ENCODE data around the gene CHDH.

Gene CHDH

DNA sequence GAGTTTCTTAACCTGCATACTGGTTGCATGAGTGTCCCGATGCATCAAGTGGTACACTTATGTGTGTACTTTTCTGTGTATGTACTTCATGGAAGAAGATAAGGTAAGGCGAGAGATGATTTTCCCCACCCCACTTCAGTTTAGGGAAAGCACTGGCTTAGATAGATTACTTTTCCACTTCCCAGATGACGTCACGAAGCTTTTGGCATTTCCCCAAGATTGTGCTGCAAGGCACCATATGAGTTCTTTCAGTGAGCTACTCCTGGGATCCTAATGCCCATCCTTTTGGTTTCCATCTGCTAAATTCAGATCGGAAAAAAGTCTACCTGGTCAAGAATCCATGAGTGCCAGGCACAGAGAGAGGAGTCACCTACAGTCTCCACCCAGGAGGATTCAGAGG is 4.7 kb upstream of the CHDH start:
- DNase-seq = no peak

- no peak for DNase-seq
These were observed 3.7 kb upstream of the CHDH start for GRCh38 chr3:53849916-53850315.

GRCh38 chr3:53846851-53847155 is 584 bp upstream of the CHDH start:
- DNase-seq = no peak

DNA sequence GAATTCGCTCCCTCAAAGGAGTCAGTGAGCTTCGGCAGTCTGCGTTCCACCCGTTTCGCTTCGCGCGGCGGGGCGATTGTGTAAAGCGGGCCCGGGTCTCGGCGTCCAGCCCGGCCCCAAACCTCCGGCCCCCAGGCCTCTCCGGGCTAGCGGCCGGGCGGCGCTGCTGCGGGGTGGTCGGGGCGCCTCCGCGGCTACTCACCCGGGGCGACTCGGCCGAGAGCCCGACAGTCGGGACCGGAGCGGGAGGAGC is 412 bp downstream of the CHDH start:
- DNase-seq = no peak

- peak; percentile 33 for DNase-seq
These were observed 927 bp downstream of the CHDH start for GRCh38 chr3:53845103-53845880.

DNA sequence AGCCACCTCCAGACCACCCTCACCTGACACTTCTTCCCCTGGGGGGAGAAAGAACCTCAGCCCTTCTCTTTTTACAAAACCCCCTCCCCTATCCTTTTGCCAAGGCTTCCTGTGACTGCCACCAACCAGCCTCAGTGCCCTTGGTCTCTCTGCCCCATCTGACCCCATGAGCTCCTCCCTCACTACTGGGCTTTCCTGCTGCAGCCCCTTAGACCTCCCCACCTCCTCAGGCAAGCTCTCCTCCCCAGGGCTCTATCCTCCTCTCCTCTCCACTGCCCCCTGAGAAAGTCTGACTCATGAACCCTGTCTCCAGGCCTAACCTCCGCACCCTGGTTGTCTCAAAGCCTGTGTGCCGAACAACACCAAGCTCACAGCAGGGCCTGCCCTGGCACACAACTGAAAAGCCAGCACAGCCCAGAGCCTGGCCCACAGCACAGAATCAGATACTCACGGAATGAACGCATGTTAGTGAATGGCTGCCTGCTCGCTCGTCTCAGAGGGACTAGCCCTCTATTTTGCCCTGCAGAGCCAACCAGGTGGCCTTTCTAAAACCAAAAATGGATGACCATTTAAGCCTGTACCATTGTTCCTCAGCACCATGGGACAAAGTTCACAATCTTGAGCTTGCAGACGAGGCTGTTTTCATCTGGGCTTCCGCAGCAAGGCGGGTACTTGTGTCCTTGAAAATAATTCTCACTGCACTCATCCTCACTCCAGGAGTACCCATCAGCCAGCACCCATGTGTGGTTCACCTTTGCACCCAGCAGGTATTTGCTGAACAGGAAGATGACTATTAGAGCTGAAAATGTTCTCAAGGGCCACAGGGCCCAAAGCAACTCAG is 1.7 kb downstream of the CHDH start:
- peak; percentile 43 for DNase-seq

DNA sequence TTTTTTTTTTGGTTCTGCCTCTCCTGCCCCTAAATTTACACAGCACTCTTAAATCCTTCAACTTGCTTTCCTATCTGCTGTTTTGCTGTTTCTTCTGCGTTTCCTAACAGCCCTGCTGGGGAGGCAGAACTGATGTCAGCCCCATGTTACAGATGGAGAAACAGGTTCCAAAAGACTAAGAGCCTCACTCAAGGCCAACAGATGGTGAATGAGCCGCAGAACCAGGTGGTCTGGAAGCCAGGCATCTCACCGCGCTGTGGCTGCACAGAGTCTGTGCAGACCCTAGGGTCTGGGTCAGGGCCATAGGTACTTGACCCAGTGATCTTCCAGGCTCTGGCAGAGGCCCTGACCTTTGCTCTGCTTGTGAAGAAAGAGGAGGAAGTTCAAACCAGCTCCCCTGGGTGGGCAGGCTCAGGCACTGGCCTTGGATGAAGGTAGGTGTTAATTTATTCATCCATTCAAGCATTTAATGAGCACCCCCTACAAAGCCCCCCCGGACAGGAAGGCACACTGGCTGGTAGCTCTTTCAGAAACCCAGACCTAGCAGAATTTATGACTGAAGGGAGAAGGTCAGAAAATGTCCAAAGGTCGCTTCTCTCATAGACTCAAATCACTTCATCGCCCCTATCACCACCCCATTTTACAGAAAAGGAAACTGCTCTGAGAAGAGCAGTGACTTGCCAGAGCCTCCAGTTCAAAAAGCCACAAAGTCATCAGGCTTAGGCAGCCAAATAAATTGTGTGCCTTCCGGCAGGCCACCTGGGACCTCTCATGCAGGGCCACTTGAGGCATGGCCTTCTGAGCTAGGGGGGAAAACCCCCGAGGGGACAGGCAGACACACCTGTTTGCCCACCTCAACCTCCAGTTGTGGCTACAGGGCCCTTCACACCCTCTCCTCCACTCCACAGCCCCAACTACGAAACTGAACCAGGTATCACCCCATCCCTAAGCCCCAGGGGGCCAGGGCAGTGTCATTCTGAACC is 2.7 kb downstream of the CHDH start:
- DNase-seq = peak; percentile 39

GRCh38 chr3:53842436-53843194 is 3.6 kb downstream of the CHDH start:
- DNase-seq = peak; percentile 95

DNA sequence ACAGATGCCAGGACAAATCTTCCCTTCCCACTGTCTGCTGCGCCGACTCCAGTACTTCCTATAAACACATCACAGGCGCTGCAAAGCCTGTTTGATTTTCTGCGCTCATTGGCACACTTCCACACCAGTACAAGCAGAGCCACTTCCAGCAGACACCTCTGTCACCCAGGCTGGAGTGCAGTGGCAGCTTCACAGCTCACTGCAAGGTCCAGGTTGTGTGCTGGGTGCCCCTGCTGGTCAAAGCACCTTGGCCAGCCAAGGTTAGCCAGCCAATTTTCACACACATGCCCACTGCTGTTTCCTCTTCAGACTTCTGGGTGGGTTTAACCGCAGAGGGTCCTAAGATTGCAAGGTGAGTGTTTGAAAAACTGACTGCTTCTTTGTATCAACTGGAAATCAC is 4.9 kb downstream of the CHDH start:
- DNase-seq = no peak

- DNase-seq = no peak
These were observed 8.9 kb downstream of the CHDH start for GRCh38 chr3:53837331-53837730.

- DNase-seq = no peak
These were observed 9.9 kb downstream of the CHDH start for GRCh38 chr3:53836084-53836872.

DNA sequence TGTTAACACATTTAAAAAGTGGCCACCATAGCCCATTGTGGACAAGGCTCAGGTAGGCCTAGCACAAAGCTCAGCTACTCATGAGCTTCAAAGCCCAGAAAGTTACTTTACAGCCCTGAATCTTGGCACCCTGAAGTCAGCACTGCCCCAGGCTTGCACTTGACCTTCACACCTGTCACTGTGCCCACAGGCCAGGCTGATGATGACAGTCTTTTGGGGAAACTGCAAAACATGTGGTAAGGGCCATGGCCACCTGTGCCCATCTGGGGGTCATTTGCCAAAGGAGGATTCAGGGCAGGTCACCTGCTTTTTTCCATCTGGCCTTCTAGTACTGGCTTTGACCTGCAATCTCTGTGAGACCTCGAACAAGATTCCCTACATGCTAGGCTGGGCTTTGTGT is 11.0 kb downstream of the CHDH start:
- DNase-seq = no peak

- DNase-seq = no peak
These were observed 11.7 kb downstream of the CHDH start for GRCh38 chr3:53834429-53835095.

GRCh38 chr3:53833700-53834099 is 12.5 kb downstream of the CHDH start:
- DNase-seq = no peak

- no peak for DNase-seq
These were observed 13.1 kb downstream of the CHDH start for GRCh38 chr3:53833053-53833645.

- DNase-seq = no peak
These were observed 15.3 kb downstream of the CHDH start for GRCh38 chr3:53830944-53831343.

DNA sequence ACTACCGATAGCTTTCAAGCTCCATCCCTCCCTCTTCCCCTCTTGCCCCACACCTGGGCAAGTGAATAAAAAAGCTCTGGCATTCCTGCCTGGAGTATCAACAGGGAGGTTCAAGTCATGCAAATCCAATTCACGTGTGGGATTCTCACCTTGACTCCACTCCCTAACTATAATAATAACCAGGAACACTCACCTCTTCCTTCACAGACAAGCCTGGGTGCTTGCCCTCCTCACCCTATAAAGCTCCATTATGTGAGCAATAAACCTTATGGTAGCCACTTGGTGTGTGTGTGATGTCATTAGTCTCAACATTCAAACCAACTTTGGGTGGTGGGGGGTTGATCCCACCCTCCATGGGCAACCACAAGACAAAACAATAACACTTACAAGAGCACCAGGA is 16.6 kb downstream of the CHDH start:
- DNase-seq = no peak

DNA sequence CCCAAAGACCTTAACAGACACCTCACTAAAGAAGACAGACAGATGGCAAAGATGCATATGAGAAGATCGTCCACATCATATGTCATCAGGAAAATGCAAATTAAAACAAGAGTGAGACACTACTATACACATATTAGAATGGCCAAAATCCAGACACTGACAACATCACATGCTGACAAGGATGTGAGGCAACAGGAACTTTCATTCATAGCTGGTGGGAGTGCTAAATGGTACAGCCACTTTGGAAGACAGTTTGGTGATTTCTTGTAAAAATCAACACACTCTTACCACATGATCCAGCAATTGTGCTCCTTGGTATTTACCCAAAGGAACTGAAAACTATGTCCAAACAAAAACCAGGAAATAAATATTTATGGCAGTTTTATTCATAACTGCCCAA is 17.6 kb downstream of the CHDH start:
- DNase-seq = no peak

GRCh38 chr3:53826048-53826447 is 20.2 kb downstream of the CHDH start:
- no peak for DNase-seq

DNA sequence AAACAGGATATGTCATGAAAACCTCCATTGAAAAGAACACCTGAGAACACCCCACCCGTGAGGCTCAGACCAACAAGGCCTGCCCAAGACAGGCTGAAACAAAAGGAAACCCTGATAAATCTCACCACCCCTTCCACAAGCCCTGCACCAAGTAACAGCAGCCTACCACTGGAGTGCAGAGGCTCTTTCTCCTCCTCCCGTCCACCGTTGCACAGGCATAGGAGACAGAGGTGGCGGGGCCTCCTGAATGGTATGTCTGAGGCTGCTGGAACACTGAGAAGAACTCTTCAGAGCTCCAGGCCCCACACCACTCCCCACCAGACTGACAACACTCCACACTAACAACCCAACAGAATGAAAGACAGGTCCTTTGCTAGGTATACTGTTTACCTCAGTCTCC is 21.4 kb downstream of the CHDH start:
- no peak for DNase-seq

Measured in NCI-H526 treated with DMSO at 0.1 percent for 48 hours (cell line).